Kidney tubule cell (primary cell): ENCODE measurements around the gene CYSRT1.
"Not testable (repeated sequence)": the region's sequence is repeated elsewhere in the genome, so short reads cannot be mapped to it uniquely, and the experiment has no call there.

Source experiments
- DNase-seq: peaks from one replicate; pipeline ENCODE4 v3.0.0-alpha.2; 2018; ENCODE audit warnings: low spot score

CYSRT1 gene

GRCh38 chr9:137237759-137238726 lies 13.1 kb downstream of the CYSRT1 start:
- no peak for DNase-seq

GRCh38 chr9:137239541-137240200 lies 14.7 kb downstream of the CYSRT1 start:
- DNase-seq: not testable (repeated sequence)

GRCh38 chr9:137240318-137240840 lies 15.4 kb downstream of the CYSRT1 start:
- peak; percentile 76 for DNase-seq

- DNase-seq: peak; percentile 100
These were observed 16.0 kb downstream of the CYSRT1 start, which contains the start of gene TUBB4B for GRCh38 chr9:137240841-137241489. Gene TUBB4B, plus strand, starts transcription at chr9:137241287. Its CDS starts 74 bp downstream, at chr9:137241361.

GRCh38 chr9:137241490-137242268 lies 16.7 kb downstream of the CYSRT1 start:
- peak; percentile 71 for DNase-seq

- no peak for DNase-seq
These were observed 17.6 kb downstream of the CYSRT1 start for GRCh38 chr9:137242269-137243203.

- not testable (repeated sequence) for DNase-seq
These were observed 18.3 kb downstream of the CYSRT1 start for GRCh38 chr9:137243266-137243625.

GRCh38 chr9:137243626-137244485 lies 18.9 kb downstream of the CYSRT1 start:
- peak; percentile 49 for DNase-seq

GRCh38 chr9:137244486-137245449 lies 19.8 kb downstream of the CYSRT1 start:
- DNase-seq: peak; percentile 37

GRCh38 chr9:137245450-137246421 lies 20.8 kb downstream of the CYSRT1 start:
- DNase-seq: no peak

GRCh38 chr9:137247135-137247915 lies 22.4 kb downstream of the CYSRT1 start:
- peak; percentile 64 for DNase-seq

GRCh38 chr9:137247916-137248175 lies 22.9 kb downstream of the CYSRT1 start:
- DNase-seq: no peak

GRCh38 chr9:137250329-137251193 lies 25.6 kb downstream of the CYSRT1 start:
- no peak for DNase-seq

- no peak for DNase-seq
These were observed 26.2 kb downstream of the CYSRT1 start, which contains the start of gene STPG3 for GRCh38 chr9:137251194-137251461. Gene STPG3, plus strand, starts transcription at chr9:137251286. Its CDS starts 1 bp downstream, at chr9:137251287.

- no peak for DNase-seq
These were observed 26.7 kb downstream of the CYSRT1 start for GRCh38 chr9:137251490-137252268.
